ENCODE data around the gene GPD1. TPM values are rescaled to one million over a fixed set of nuclear protein-coding genes. Genes with fewer than 3 reads are reported as not detected.
A peak's percentile ranks its signal among the peaks of the same experiment; 100 is the strongest.
"Not testable (repeated sequence)": the region's sequence is repeated elsewhere in the genome, so short reads cannot be mapped to it uniquely, and the experiment has no call there.

GPD1 gene
- total RNA-seq, 1 donor: not detected

- no peaks in the 10 kb centered on the region for H3K4me1 ChIP-seq (ENCODE audit: insufficient read depth, low read length)
- no peak overlapping the region for H3K27ac ChIP-seq (ENCODE audit: low read depth, low read length)
- peaks cover 34% of the 10 kb centered on the region for H3K36me3 ChIP-seq (ENCODE audit: insufficient read depth, low read length)
- no peaks in the 10 kb centered on the region for H3K9me3 ChIP-seq (ENCODE audit: low read depth, low read length)
- no peak for TF ChIP-seq CTCF (IDR thresholded peaks at IDR 0.05; ENCODE audit: extremely low read depth, low read depth, low read length)
- H3K79me2 ChIP-seq (ENCODE audit: insufficient read depth, low read length): peaks cover 44% of the 10 kb centered on the region
- H3K4me3 ChIP-seq (ENCODE audit: insufficient read depth, low read length): no peak overlapping the region
- H2AFZ ChIP-seq (ENCODE audit: low read length): no peak overlapping the region
- peaks cover 8% of the 10 kb centered on the region for H4K20me1 ChIP-seq (ENCODE audit: insufficient read depth, low read length)
- no peaks in the 10 kb centered on the region for H3K27me3 ChIP-seq (ENCODE audit: insufficient read depth, low read length)
- no peak for DNase-seq (ENCODE audit: insufficient read length, low spot score, missing footprints)
- H3K4me2 ChIP-seq (ENCODE audit: insufficient read depth, low read length): no peak overlapping the region
Observed at GRCh38 chr12:50142993-50143392, 39.2 kb downstream of the GPD1 start.

GRCh38 chr12:50145439-50145838, 41.6 kb downstream of the GPD1 start:
- no peak overlapping the region for H3K27ac ChIP-seq (ENCODE audit: low read depth, low read length)
- peak; percentile 52 for DNase-seq (ENCODE audit: insufficient read length, low spot score, missing footprints)
- H3K27me3 ChIP-seq (ENCODE audit: insufficient read depth, low read length): no peaks in the 10 kb centered on the region
- H3K9me3 ChIP-seq (ENCODE audit: low read depth, low read length): no peaks in the 10 kb centered on the region
- H4K20me1 ChIP-seq (ENCODE audit: insufficient read depth, low read length): peaks cover 12% of the 10 kb centered on the region
- no peak overlapping the region for H3K4me2 ChIP-seq (ENCODE audit: insufficient read depth, low read length)
- H3K4me3 ChIP-seq (ENCODE audit: insufficient read depth, low read length): no peak overlapping the region
- peaks cover 67% of the 10 kb centered on the region for H3K79me2 ChIP-seq (ENCODE audit: insufficient read depth, low read length)
- TF ChIP-seq CTCF (IDR thresholded peaks at IDR 0.05; ENCODE audit: extremely low read depth, low read depth, low read length): no peak
- H2AFZ ChIP-seq (ENCODE audit: low read length): no peak overlapping the region
- H3K4me1 ChIP-seq (ENCODE audit: insufficient read depth, low read length): no peaks in the 10 kb centered on the region
- peaks cover 20% of the 10 kb centered on the region for H3K36me3 ChIP-seq (ENCODE audit: insufficient read depth, low read length)

GRCh38 chr12:50147281-50147680, 43.5 kb downstream of the GPD1 start:
- Histone ChIP-seq H4K20me1 (ENCODE audit: insufficient read depth, low read length) (peaks cover 29% of the 10 kb centered on the region), H3K27me3 (ENCODE audit: insufficient read depth, low read length) (no peaks in the 10 kb centered on the region), H3K4me1 (ENCODE audit: insufficient read depth, low read length) (peaks cover 7% of the 10 kb centered on the region), H2AFZ (ENCODE audit: low read length) (no peak overlapping the region), H3K36me3 (ENCODE audit: insufficient read depth, low read length) (peaks cover 9% of the 10 kb centered on the region), H3K4me3 (ENCODE audit: insufficient read depth, low read length) (no peak overlapping the region), H3K4me2 (ENCODE audit: insufficient read depth, low read length) (no peak overlapping the region), H3K9me3 (ENCODE audit: low read depth, low read length) (no peaks in the 10 kb centered on the region), H3K27ac (ENCODE audit: low read depth, low read length) (no peak overlapping the region), H3K79me2 (ENCODE audit: insufficient read depth, low read length) (peaks cover 85% of the 10 kb centered on the region)
- TF ChIP-seq CTCF (IDR thresholded peaks at IDR 0.05; ENCODE audit: extremely low read depth, low read depth, low read length): no peak
- no peak for DNase-seq (ENCODE audit: insufficient read length, low spot score, missing footprints)

GRCh38 chr12:50148011-50148410, 44.2 kb downstream of the GPD1 start:
- DNase-seq (ENCODE audit: insufficient read length, low spot score, missing footprints); H2AFZ ChIP-seq (ENCODE audit: low read length); H3K4me2 ChIP-seq (ENCODE audit: insufficient read depth, low read length); H3K9me3 ChIP-seq (ENCODE audit: low read depth, low read length); H3K27me3 ChIP-seq (ENCODE audit: insufficient read depth, low read length); H3K4me1 ChIP-seq (ENCODE audit: insufficient read depth, low read length); H3K4me3 ChIP-seq (ENCODE audit: insufficient read depth, low read length); H3K36me3 ChIP-seq (ENCODE audit: insufficient read depth, low read length); H3K27ac ChIP-seq (ENCODE audit: low read depth, low read length): not testable (repeated sequence)
- peaks cover 85% of the 10 kb centered on the region for H3K79me2 ChIP-seq (ENCODE audit: insufficient read depth, low read length)
- peaks cover 31% of the 10 kb centered on the region for H4K20me1 ChIP-seq (ENCODE audit: insufficient read depth, low read length)

All from osteoblast (primary cell).